D721Med (cell line): Measurements from ENCODE around the gene CYP2D6.
A peak's percentile ranks its signal among the peaks of the same experiment; 100 is the strongest.
"Not testable (repeated sequence)": the region's sequence is repeated elsewhere in the genome, so short reads cannot be mapped to it uniquely, and the experiment has no call there.

Experiments used
- DNase-seq: peaks from one replicate; pipeline ENCODE4 v3.0.0; 2011; ENCODE audit warnings: low spot score; ENCODE audit not compliant: insufficient read length
- FAIRE-seq: peaks from 2 replicates; lab custom pipeline; 2011; peaks lifted over from hg19 to GRCh38; lab: Jason Lieb, UNC
- CTCF ChIP-seq: IDR thresholded peaks from 2 replicates; pipeline ENCODE4 v1.5.1; 2012; ENCODE audit warnings: mild to moderate bottlenecking, control low read depth; ENCODE audit not compliant: insufficient read depth; ENCODE audit errors: missing control alignments

CYP2D6 gene

GRCh38 chr22:42127606-42128005 lies 3.0 kb downstream of the CYP2D6 start:
- TF ChIP-seq CTCF: no peak
- no peak for DNase-seq
- no peak for FAIRE-seq

GRCh38 chr22:42123529-42123928 lies 7.1 kb downstream of the CYP2D6 start:
- DNase-seq, FAIRE-seq: not testable (repeated sequence)

GRCh38 chr22:42120231-42121021 lies 10.2 kb downstream of the CYP2D6 start:
- not testable (repeated sequence) for FAIRE-seq, DNase-seq

- TF ChIP-seq CTCF: peak; percentile 8
- DNase-seq (no peak), FAIRE-seq (no peak)
These were observed 13.7 kb downstream of the CYP2D6 start for GRCh38 chr22:42116848-42117424.

GRCh38 chr22:42115420-42115830 lies 15.2 kb downstream of the CYP2D6 start:
- FAIRE-seq, DNase-seq: not testable (repeated sequence)

GRCh38 chr22:42114721-42115120 lies 15.9 kb downstream of the CYP2D6 start:
- DNase-seq (no peak), FAIRE-seq (no peak)
- TF ChIP-seq CTCF: peak; percentile 38

- FAIRE-seq, DNase-seq: not testable (repeated sequence)
- TF ChIP-seq CTCF: peak; percentile 20
These were observed 17.8 kb downstream of the CYP2D6 start for GRCh38 chr22:42112793-42113192.

GRCh38 chr22:42111798-42112197 lies 18.8 kb downstream of the CYP2D6 start:
- DNase-seq: no peak
- TF ChIP-seq CTCF: no peak
- FAIRE-seq: no peak

GRCh38 chr22:42108848-42109247 lies 21.8 kb downstream of the CYP2D6 start:
- TF ChIP-seq CTCF: no peak
- FAIRE-seq: no peak

GRCh38 chr22:42104332-42104860 lies 26.2 kb downstream of the CYP2D6 start:
- FAIRE-seq, DNase-seq: not testable (repeated sequence)

More at GRCh38 chr22:42108848-42109247, 21.8 kb downstream of the CYP2D6 start:
- no peak for DNase-seq
